MCF 10A (cell line): Measurements from ENCODE around the gene ZNF433. TPM values are rescaled to one million over a fixed set of nuclear protein-coding genes. Genes with fewer than 3 reads are reported as not detected.

ENCODE experiments used
- BruUV-seq: library from RNA; stranded (reverse); fragments of 400-500 nt; replicated peaks from 2 replicates; lab custom pipeline; 2021; lab: Mats Ljungman, UMichigan
- CTCF ChIA-PET: fragments of 300-600 bp; sonication (Branson Sonifier 250); formaldehyde crosslinking; extraction: SDS; loops from one replicate; lab custom pipeline; 2021; ENCODE audit warnings: antibody characterized with exemption, inconsistent platforms; lab: Yijun Ruan, JAX
- POLR2A ChIA-PET: fragments of 300-600, 350-650 bp; sonication (Branson Sonifier 250); formaldehyde crosslinking; extraction: SDS; loops from one replicate; lab custom pipeline; 2020; ENCODE audit warnings: antibody characterized with exemption, inconsistent platforms; lab: Yijun Ruan, JAX
- DNase-seq: peaks from one replicate; pipeline ENCODE4 v3.0.0-alpha.2; 2018; ENCODE audit not compliant: unreplicated experiment
- H3K27ac Mint-ChIP-seq: one replicate; pipeline ENCODE4 v1.8.0; 2022; ENCODE audit warnings: mild to moderate bottlenecking, low read depth, mixed read lengths; ENCODE audit not compliant: unreplicated experiment
- H3K27me3 Mint-ChIP-seq: one replicate; pipeline ENCODE4 v1.8.0; 2022; ENCODE audit warnings: mixed read lengths; ENCODE audit not compliant: insufficient read depth, unreplicated experiment
- H3K36me3 Mint-ChIP-seq: one replicate; pipeline ENCODE4 v1.8.0; 2022; ENCODE audit warnings: mild to moderate bottlenecking, moderate library complexity, mixed read lengths; ENCODE audit not compliant: insufficient read depth, unreplicated experiment
- H3K4me1 Mint-ChIP-seq: one replicate; pipeline ENCODE4 v1.8.0; 2022; ENCODE audit warnings: mixed read lengths; ENCODE audit not compliant: insufficient read depth, unreplicated experiment
- H3K4me3 Mint-ChIP-seq: one replicate; pipeline ENCODE4 v1.8.0; 2022; ENCODE audit warnings: mild to moderate bottlenecking, moderate library complexity, mixed read lengths; ENCODE audit not compliant: unreplicated experiment
- H3K9me3 Mint-ChIP-seq: one replicate; pipeline ENCODE4 v1.8.0; 2022; ENCODE audit warnings: mixed read lengths; ENCODE audit not compliant: unreplicated experiment
- intact Hi-C: fragments of 100-400 bp; cut with micrococcal nuclease; formaldehyde crosslinking; loops from 2 replicates; pipeline ENCODE4 v1.14.1; 2022
- total RNA-seq: library from RNA; stranded (reverse); gene quantifications from 2 replicates; pipeline ENCODE4 v1.2.3, GENCODE V29; 2022
- TF ChIP-seq, protein P1 (sequence below): fragments of 200-600 bp; IDR thresholded peaks from one replicate; pipeline ENCODE4 v1.8.0; 2022; ENCODE audit warnings: antibody characterized with exemption, mild to moderate bottlenecking; ENCODE audit not compliant: unreplicated experiment

The ZNF433 gene
- total RNA-seq, 1 experiment from 2014 or later: 1.3 TPM

DNA sequence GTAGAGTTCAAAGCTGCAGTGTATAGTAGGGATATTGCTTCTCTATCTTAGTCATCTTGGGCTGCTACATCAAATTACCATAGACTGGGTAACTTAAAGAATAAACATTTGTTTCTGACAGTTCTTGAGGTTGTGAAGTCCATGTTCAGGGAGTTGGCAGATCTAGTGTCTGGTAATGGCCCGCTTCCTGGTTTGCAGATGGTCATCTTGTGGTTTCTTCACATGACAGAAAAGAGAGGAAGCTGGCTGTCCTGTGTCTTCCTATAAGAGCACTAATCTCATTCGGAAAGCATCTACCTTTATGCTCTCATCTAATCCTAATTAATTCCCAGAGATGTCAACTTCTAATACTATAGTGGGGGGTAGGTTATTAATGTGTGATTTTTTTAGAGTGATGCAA is 64.4 kb downstream of the ZNF433 start:
- no TSS peak for BruUV-seq
- intact Hi-C loops: no loop called here
- Mint-ChIP-seq H3K36me3 (no peaks in the 10 kb centered on the region), H3K4me3 (no peak overlapping the region), H3K9me3 (peaks cover 30% of the 10 kb centered on the region), H3K27me3 (no peaks in the 10 kb centered on the region), H3K4me1 (no peaks in the 10 kb centered on the region), H3K27ac (no peak overlapping the region)
- CTCF ChIA-PET: no interaction called here
- POLR2A ChIA-PET: interaction anchor here (0.6 kb wide), 1 partner anchor 64 kb away, joined by 3 read pairs; no protein-coding TSS in a partner anchor
- TF ChIP-seq, protein P1, sequence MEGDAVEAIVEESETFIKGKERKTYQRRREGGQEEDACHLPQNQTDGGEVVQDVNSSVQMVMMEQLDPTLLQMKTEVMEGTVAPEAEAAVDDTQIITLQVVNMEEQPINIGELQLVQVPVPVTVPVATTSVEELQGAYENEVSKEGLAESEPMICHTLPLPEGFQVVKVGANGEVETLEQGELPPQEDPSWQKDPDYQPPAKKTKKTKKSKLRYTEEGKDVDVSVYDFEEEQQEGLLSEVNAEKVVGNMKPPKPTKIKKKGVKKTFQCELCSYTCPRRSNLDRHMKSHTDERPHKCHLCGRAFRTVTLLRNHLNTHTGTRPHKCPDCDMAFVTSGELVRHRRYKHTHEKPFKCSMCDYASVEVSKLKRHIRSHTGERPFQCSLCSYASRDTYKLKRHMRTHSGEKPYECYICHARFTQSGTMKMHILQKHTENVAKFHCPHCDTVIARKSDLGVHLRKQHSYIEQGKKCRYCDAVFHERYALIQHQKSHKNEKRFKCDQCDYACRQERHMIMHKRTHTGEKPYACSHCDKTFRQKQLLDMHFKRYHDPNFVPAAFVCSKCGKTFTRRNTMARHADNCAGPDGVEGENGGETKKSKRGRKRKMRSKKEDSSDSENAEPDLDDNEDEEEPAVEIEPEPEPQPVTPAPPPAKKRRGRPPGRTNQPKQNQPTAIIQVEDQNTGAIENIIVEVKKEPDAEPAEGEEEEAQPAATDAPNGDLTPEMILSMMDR: no peak
- no peak for DNase-seq

DNA sequence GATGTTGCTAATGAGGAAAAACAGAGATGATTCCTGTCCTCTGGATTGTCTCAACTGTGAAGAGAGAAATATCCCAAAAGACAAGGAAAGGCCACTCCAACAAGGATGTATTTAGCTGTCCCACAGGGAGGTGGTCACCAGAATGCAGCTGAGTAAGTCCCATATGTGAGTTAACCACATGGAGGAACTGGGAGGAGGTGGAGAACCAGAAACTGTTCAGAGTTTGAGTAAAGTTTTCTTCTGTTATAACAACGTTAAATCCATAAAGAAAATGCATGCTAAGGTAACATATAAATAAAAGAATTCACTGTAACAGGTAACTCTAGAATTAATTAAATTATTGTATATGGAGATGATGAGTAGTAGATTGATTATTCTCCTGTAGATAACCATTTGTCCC is 65.3 kb downstream of the ZNF433 start:
- no TSS peak for BruUV-seq
- no peaks in the 10 kb centered on the region for H3K4me1 Mint-ChIP-seq
- H3K27me3 Mint-ChIP-seq: no peaks in the 10 kb centered on the region
- H3K9me3 Mint-ChIP-seq: peaks cover 37% of the 10 kb centered on the region
- POLR2A ChIA-PET: no interaction called here
- H3K36me3 Mint-ChIP-seq: no peaks in the 10 kb centered on the region
- DNase-seq: no peak
- H3K27ac Mint-ChIP-seq: no peak overlapping the region
- no peak overlapping the region for H3K4me3 Mint-ChIP-seq
- CTCF ChIA-PET: no interaction called here
- TF ChIP-seq, protein P1: no peak
- intact Hi-C loops: no loop called here

- H3K27me3 Mint-ChIP-seq: no peaks in the 10 kb centered on the region
- ChIA-PET CTCF (no interaction called here), POLR2A (interaction anchor here (1.4 kb wide), 1 partner anchor 18 kb away, joined by 3 read pairs; no protein-coding TSS in a partner anchor)
- H3K9me3 Mint-ChIP-seq: peaks cover 38% of the 10 kb centered on the region
- H3K27ac Mint-ChIP-seq: no peak within 1 kb of the TSS
- no TSS peak for BruUV-seq
- no peak within 1 kb of the TSS for H3K4me3 Mint-ChIP-seq
- intact Hi-C loops: no loop called here
- DNase-seq: no peak
- TF ChIP-seq, protein P1: no peak
- H3K36me3 Mint-ChIP-seq: peaks cover 6% of the 10 kb centered on the region
- no peaks in the 10 kb centered on the region for H3K4me1 Mint-ChIP-seq
Measured at GRCh38 chr19:11964858-11965645, 70.4 kb downstream of the ZNF433 start, which contains the start of gene ZNF763. Gene ZNF763 (plus strand): TSS chr19:11965040. CDS start chr19:11965209, 169 bp downstream.

Other genes starting within 250 kb of the ZNF433 start
- gene ZNF491, start 237.2 kb downstream of the ZNF433 start, total RNA-seq: not detected in 2 replicates
- gene ZNF440, start 221.4 kb downstream of the ZNF433 start, total RNA-seq: 2.6 and 3.5 TPM in 2 replicates
- not detected in 2 replicates for gene ZNF439, start 187.0 kb downstream of the ZNF433 start, total RNA-seq
- gene ZNF69, start 147.9 kb downstream of the ZNF433 start, total RNA-seq: not detected in 2 replicates
- 5.6 and 5.9 TPM in 2 replicates for gene ZNF700, start 110.6 kb downstream of the ZNF433 start, total RNA-seq
- gene ZNF763, start 70.6 kb downstream of the ZNF433 start, total RNA-seq: 0.23 and 0.25 TPM in 2 replicates
- gene ZNF878, start 17.3 kb upstream of the ZNF433 start, total RNA-seq: not detected in 2 replicates
- gene ZNF844, start 29.1 kb upstream of the ZNF433 start, total RNA-seq: not detected in 2 replicates
- gene ZNF20, start 104.7 kb upstream of the ZNF433 start, total RNA-seq: 1.4 and 4.0 TPM in 2 replicates
- 0.37 TPM in 1 of 2 replicates, not detected in the other for gene ZNF625, start 121.1 kb upstream of the ZNF433 start, total RNA-seq
- gene ZNF136, start 127.4 kb upstream of the ZNF433 start, total RNA-seq: 3.7 and 4.3 TPM in 2 replicates